Activated T-cell treated with anti-CD3 and anti-CD28 coated beads for 4 hours (primary cell): ENCODE results near the gene LATS2.

Experiments
- DNase-seq: peaks from one replicate; pipeline ENCODE4 v3.0.0-alpha.2; 2020

Gene LATS2

DNA sequence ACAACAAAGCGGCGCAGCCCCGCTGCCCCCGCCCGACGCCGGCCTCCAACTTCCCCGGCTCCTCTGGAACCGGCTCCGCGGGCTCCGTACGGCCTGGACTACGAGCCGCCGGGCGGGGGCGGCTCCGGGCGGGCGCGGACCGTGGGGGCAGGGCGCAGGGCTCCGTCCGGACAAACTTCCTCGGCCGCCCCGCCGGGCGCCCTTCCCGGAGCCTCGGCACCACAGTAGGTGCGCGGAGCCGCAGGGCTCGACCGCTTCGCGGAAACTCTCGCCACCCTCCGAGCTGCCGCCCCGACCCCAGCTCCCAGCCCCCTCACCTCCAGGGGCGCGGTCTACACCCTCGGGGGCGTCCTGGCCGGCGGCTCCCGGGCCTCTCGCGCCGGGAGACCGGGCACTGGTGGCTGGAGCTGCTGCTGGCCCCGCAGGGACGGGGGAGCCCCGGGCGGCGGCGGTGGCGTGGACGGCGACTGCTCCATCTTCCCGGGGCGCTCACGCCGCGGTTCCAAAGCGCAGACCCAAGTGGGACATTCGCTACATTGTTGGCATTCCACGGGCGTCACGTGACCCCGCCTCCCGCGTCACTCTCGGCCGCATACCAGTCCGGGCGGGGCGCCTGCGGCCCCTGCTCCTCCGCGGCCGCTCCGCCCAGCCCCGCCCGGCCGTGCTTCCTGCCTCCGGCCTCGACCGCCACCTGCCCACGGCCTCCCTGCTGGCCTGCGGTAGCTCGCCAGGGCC is at the start of gene LATS2:
TSS of gene LATS2 (minus strand) at position 558 of the 735 bp plus-strand sequence. CDS start 15,560 bp downstream, outside the sequence.
- peak; percentile 42 for DNase-seq

DNA sequence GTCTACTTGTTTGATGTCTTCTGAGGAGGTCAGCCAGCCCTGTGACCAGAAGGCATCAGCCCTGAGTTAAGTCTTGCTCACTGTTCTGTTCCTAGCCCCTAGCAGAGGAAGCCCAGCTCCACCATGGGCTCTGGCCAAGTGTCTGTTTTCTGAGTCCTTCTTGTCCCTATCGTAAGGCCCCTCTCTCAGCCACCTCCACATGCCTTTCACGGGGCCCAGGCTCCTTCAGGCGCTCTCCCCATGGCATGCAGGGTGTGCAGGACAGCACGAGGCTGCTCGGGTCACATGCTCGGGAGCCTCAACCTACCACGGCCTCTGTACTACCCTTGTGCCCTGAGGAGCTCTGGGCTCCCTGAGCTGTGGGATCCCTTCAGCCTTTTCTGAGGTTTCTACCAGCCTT is 47.8 kb upstream of the LATS2 start:
- no peak for DNase-seq

DNA sequence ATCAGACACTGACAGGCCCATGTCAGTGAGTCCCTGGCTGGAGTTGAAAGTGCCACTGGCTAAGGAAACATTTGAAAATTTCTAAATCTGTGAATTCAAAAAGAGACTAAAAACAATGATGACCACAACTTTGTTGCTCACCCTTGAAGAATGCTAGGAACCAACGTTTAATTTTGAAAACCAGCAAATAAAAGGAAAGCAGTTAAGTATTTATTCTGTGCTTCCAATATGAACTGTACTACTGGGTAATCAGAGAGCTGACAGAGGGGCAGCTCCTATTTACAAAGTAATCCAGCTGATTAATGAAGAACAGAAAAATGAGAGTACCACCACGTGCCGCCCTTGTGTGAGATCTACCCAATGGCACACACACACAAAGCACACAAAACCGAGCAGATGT is 44.7 kb upstream of the LATS2 start:
- no peak for DNase-seq

DNA sequence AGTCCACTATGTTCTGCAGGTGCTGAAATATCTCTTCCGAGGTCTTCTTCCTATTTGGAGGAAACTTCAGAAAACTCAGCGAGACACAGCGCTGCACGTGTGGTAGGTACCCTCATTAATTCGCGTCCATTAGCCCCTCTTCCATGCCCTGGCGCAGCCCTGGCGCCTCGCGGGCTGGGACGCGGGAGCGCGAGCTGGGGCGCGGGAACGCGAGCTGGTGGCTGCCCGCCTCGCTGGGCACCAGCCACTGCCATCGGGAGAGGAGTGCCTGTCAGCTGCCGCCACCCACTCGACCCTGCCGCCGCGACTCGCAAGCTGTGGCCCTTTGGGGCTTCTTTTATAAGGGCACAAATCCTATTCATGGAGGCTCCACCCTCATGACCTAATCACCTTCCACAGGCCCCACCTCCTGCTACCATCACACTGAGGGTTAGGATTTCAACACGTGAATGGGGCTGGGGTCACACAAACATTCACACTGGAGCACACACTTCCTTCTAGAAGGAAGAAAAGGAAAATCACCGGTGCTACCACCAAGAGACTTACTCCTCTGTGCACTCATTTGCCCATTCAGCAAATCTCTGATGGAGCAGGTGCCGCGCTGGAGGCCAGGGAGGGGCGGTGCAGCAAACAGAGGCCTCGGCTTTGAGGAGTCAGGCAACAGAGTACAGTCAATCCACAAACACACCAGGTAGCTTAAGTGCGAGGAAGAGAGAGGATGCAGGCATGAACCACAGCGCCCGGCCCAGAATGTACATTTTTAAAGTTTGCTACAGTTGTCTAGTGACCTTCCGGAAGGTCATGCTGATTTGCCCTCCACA is 43.0 kb upstream of the LATS2 start:
- no peak for DNase-seq

DNA sequence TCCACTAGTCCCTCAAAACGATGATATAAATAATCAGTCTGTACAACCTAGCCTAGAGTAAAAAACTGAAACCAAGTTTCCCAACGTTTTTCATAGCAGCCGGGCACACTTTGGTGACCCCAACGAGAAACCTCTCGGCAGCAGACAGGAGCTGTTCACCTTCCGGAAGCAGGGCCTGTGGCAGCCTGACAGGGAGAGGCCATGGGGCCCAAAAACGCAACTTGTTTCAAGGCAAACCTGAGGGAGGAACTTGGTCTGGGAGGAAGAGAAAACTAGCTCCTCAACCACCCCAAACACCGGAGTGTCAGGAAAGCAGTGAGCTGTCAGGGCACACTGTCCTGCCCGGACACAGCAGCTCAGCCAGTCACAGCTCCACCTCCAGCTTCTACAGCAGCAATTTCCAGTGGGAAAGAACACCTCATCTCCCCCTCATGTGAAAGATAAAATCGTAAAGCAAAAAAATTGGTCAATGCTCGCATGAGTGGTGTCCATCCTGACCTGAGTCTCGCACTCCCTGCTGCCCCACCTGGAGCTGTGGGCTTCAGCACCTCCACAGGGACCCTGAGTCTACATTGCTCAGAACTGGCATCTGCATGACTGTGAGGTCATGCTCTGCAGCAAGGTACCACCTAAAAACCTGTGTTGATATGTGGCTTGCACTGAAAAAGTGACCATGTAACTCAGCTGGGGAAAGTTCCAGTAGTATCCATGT is 40.6 kb upstream of the LATS2 start:
- no peak for DNase-seq

DNA sequence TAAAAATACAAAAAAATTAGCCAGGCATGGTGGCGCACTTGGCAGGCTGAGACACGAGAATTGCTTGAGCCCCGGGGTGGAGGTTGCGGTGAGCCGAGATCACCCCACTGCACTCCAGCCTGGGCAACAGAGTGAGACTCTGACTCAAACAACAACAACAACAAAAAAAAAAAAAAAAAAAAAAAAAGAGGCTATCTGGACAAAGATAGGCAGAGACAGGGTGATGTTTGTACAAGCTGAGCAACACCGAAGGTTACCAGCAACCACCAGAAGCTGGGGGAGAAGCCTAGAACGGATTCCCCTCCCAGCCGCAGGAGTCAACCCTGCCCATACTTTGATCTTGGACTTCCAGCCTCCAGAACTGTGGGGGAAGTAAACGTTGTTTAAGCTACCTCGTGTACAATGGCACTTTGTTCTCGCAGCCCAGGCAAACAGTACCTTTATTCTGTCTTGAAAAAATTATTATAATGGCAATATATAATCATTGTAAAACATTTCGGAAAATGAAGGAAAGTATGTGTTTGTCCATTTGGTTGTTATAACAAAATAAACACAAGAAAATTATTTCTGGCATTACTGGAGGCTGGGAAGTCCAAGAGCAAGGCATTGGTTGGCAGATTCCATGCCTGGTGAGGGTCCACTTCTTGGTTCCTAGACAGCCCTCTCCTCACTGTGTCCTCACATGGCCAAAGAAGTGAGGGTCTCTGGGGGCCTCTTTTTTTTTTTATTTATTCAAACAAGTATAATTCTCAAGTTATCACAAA is 39.8 kb upstream of the LATS2 start:
- no peak for DNase-seq

DNA sequence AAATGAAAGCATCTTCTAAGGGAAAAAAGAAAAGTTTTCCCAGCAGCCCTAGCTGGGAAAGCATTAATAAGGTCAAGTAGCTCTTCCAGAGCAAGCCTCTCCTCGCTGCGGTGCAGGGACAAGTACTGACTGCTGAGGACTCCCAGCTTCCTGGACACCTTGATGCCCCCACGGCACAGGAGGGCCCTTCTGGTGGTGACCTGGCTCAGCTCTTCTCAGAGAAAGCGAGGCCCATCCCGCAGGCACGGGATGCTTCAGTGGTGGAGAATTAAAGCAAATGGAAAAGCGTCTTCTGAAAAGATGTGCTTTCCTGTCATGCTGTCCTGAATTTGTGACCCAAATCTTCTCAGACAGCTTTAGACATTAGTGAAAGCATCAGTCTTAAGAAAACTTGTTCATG is 38.8 kb upstream of the LATS2 start:
- DNase-seq = no peak

DNA sequence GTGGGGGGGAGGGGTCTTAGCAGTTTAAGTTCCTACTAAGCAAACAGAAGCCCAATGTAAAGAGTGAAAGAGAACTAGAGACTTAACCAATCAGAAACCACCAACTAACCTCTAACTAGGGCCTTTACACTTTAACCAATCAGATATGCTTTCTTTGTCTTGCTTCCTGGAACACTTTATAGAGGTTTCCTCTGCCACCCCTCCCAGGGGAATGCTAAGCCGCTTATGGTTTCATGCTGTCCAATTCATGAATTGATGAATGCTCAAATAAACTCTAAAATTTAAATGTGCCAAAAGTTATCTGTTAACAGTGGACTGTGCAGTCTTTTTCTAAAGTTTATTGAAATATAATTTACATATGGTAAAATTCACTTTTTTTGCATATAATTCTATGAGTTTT is 33.9 kb upstream of the LATS2 start:
- no peak for DNase-seq

DNA sequence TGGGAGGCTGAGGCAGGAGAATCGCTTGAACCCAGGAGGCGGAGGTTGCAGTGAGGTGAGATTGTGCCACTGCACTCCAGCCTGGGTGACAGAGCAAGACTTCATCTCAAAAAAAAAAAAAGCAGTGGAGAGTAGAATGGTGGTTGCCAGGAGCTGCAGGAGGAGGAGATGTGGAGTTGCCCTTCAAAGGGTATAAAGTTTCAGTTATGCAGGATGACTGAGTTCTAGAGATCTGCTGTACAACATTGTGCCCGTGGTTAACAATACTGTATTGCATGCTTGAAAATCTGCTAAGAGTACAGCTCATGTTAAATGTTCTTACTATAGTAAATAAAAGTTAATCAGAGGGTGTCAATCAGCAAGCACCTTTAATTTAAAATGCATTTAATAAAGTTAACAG is 28.4 kb upstream of the LATS2 start:
- DNase-seq = no peak

DNA sequence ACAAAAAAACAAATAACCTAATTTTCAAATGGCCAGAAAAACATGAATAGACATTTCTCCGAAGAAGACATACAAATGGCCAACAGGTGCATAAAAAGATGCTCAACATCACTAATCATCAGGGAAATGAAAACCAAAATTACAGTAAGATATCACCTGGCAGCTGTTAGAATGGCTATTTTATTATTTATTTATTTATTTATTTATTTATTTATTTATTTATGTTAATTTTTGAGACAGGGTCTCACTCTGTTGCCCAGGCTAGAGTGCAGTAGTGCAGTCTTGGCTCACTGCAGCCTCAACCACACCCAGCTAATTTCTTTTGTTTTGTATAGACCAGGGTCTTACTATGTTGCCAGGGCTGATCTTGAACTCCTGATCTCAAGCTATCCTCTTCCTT is 27.1 kb upstream of the LATS2 start:
- no peak for DNase-seq

DNA sequence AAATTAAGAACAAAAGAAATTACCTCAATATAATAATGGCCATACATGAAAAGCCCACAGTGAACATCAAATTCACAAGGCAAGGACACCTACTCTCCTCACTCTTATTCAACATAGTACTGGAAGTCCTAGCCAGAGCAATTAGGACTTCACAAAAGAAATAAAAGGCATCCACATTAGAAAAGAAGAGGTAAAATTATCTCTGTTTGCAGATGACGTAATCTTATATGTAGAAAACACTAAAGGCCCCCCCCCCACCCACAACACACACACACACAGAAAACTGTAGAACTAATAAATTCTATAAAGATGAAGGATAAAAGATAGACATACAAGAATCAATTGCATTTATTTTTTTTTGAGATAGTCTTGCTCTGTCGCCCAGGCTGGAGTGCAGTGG is 25.5 kb upstream of the LATS2 start:
- no peak for DNase-seq

DNA sequence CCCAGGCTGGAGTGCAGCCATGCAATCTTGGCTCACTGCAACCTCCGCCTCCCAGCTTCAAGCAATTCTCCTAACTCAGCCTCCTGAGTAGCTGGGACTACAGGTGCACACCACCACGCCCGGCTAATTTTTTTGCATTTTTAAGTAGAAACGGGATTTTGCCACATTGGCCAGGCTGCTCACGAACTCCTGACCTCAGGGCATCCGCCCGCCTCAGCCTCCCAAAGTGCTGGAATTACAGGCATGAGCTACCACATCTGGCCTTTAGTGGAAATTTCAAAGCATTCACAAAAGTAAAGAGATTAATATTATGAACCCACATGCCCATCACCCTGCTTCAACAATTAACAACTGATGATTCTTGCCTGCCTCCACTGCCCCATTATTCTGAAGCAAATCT is 20.5 kb upstream of the LATS2 start:
- no peak for DNase-seq

DNA sequence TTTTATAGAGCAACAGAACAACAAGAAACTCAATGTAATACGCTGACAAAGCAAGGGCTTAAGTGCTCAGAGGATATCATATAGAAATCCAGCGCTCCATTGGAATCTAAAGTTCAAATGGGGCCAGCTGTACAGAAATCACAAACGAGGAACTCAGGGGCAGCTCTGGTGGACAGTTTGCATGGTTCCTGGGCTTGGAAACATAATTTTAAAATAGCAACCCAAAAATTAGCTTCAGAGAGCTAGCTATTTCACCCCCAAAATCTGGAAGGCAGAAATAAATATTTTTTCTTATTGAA is 19.2 kb upstream of the LATS2 start:
- DNase-seq = no peak

DNA sequence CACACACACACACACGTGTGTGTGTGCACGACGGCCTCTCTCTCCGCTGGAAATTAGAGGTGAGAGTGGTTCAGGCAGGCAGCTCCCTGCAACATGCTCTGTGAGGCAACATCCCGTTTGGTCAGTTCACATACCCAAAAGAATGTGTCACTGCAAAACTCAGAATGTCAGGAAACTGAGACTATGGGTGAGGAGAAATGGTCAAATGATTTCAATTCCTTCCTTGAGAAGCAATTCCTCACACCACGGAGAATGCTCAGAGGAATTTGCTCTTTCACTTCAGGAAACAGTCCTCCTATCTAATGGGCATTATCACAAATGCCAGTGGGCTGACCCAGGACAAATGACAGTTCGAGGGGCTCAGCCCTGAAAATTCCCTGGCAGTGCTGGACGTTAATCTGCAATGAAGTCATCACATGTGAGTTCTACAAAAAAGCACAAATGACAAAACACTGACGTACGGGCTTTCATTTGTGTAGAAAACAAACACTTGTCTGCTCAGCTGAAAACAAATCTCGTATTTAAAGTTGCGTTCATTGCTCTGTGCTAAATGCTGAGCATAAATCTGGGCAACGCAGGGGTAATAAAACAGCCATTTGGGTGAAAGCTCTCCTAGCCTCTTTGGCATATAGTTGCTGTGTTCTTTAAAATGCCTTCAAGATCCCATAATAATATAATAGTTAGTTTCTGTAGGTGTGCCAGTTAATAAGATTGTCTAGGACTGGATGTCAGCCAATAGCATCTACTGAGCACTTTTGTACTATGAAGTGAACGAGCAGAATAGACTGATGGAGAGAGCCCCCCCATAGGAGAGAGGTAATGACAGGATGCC is 18.6 kb upstream of the LATS2 start:
- no peak for DNase-seq

DNA sequence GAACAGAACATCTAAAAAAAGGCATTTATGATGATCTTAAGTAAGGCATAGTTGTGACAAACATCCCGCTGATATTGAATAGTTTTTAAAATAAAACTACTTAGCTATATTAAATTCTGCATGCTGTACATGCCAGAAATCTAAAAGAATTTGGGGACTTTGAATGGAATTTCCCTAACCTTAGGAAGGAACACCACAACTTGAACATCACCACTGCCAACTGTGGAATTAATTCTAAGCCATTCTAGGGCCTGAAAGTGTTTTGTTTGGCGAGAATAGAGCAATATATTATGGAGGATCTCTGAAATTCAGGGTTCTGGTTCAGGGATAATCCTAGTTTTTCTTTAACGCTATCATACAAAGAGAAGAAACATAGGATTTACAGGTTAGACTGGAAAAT is 17.8 kb upstream of the LATS2 start:
- no peak for DNase-seq

DNA sequence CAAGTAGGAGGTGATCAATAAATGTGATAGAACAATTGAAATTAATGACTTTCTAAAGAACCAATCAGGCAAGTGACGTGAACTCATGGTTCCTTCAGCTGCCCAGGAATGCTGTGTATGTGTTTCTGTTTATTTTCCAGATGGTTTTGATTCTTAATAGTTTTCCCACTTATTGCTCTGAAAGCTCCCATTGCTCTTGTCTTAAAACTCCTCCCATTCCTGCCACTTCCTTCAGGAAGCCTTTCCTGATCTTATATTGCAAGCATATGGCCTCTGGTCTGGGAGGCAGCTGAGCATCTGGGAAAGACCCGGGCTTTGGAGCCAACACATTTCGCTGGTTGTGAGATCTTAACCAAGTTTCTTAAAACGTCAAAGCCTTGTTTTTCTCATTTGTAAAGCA is 17.1 kb upstream of the LATS2 start:
- DNase-seq = no peak

DNA sequence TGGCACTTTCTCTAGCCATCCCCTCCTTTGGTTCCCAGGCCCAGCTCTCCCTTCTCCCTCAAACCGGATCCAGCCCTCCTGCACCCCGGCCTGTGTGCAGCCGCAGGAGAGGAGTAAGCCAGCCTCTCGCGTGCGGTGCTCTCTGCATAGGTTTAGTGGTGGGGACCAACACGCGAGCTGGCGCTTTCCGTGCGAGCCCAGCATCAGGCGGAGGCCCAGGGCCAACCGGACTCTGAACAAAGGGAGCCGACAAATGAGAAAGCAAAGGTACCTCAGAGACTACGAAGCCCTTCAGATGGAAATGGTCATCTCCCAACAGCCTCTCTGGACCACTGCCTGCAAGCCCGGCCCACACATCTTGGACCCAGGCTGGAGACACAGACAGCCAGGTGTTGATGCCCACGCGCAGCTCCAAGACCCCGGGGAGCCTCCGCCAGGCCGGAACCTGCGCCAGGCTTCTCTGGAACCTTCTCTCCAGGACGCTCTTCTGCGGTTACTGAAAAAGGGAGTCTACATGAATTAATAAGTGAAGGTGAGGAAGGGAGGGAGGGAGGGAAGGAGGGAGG is 16.5 kb upstream of the LATS2 start:
- DNase-seq = no peak

DNA sequence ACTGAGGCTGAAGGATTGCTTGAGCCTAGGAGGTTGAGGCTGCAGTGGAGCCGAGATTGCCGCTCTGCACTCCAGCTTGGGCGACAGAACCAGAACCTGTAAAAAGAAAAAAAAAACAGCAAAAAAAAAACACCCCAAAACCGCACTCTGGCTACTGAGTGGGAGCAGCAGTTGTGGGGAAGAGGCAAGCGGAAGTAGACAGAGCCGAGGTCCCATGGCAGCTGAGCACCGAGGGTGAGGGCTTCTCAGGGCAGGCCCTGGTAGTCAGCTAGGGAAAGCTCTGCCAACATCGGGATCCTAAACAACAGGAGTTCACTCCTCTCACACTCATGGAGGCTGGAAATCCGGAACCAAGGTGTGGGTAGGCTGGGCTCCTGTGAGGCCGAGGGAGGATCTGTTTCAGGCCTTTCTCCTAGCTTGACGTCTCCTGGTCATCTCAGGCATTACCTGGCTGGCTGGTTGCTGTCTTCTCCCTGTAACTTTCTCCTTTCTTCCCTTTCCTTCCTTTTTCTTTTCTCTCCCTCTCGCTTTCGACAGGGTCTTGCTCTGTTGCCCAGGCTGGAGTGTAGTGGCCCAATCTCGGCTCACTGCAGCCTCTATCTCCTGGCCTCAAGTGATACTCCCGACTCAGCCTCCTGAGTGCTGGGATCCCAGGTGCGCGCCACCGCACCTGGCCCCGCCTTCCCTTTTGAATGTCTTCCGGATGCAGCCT is 15.8 kb upstream of the LATS2 start:
- no peak for DNase-seq

DNA sequence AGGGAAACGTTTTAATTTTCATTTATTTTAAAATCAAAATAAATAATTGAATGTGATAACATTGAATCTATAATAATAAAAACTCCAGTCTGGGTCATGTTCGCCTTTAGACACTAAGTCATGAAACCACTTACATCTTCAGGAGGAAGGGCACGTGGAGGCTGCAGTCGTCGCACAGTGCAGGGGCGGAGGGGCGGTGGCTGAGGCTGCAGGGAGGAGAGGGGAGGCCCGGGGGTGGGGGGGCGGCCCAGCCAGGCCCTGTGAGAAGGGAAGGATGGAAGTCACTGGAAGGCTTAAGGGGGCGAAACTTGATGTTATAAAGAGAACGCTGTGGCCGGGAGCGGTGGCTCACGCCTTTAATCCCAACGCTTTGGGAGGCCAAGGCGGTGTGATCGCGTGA is 14.9 kb upstream of the LATS2 start:
- DNase-seq = no peak

DNA sequence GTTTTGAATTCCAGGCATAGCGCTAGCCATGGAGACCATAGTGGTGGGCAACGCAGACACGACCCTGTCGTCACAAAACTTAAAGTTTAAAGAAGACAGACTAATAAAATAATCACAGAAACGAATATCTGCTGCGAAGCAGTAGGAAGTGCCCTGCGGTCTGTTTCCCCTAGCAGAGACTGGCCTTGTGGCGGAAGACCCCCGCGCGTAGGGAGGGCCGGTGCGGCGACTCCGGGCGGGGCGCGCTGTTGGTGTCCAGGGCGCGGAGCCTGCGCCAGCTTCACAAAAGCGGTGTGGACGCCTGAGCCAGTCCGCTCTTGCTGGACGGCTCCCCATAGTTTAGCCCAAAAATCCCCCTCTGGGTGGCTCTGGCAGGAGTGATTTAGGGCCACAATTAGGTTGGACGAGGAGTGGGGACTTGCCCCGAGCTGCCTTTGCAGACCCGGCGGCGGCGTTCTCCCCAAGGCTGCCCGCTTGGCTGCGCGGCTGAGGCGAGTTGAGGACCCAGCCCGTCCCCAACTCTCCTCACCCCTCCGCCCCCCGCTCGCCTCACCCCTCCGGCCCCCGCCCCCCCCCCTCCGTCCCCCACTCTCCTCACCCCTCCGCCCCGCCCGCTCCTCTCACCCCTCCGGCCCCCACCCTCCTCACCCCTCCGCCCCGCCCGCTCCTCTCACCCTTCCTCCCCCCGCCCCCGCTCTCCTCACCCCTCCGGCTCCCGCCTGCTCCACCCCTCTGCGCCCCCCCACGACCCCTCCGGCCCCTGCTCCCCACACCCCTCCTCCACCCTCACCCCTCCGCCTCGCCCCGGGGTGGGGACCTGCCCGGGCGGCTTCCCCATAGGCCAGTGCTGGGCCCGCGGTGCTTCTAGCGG is 14.2 kb upstream of the LATS2 start:
- DNase-seq = no peak
